ENCODE measurements around the gene MINPP1.

GRCh38 chr10:87503401-87503800, 1.3 kb upstream of the MINPP1 start:
- TF ChIP-seq CTCF (conservative IDR thresholded peaks at IDR 0.05; ENCODE audit: low read depth, low read length) = no peak
- no peak for TF ChIP-seq FOS (IDR thresholded peaks at IDR 0.05; ENCODE audit: low read depth, low read length)
- no peak for TF ChIP-seq POLR2A (IDR thresholded peaks at IDR 0.05; ENCODE audit: low read depth, low read length)
- no peak for TF ChIP-seq SMC3 (IDR thresholded peaks at IDR 0.05; ENCODE audit: low read depth, low read length)
- no peak for TF ChIP-seq MXI1 (IDR thresholded peaks at IDR 0.05; ENCODE audit: borderline replicate concordance, low read depth, low read length)
- TF ChIP-seq CHD1 (IDR thresholded peaks at IDR 0.05; ENCODE audit: low read depth, low read length) = no peak
- no peak for TF ChIP-seq CEBPB (IDR thresholded peaks at IDR 0.05; ENCODE audit: low read depth, low read length)
